H1 (cell line): ENCODE data around the gene SMARCB1. TPM values are rescaled to one million over a fixed set of nuclear protein-coding genes. Genes with fewer than 3 reads are reported as not detected.

ENCODE experiments used
- CTCF ChIA-PET: fragments of 300-600 bp; sonication (Branson Sonifier 250); formaldehyde crosslinking; loops from one replicate; lab custom pipeline; 2021; ENCODE audit not compliant: partially characterized antibody; lab: Charles Lee
- POLR2A ChIA-PET: fragments of 300-600 bp; sonication (Branson Sonifier 250); formaldehyde crosslinking; loops from one replicate; lab custom pipeline; 2021; ENCODE audit warnings: inconsistent platforms; ENCODE audit not compliant: partially characterized antibody; lab: Charles Lee
- DNase-seq, 2 experiments: peaks; one replicate each; pipeline versions ENCODE4 v3.0.0 to v3.0.0-alpha.2; 2010 to 2022; ENCODE audit warnings: low spot score in 2 of 2, low read depth in 1 of 2, mixed read lengths in 1 of 2
- FAIRE-seq: peaks from 2 replicates; lab custom pipeline; 2011; peaks lifted over from hg19 to GRCh38; lab: Jason Lieb, UNC
- H2AFZ ChIP-seq: 2 replicates; pipeline ENCODE4 v1.8.1; 2012; ENCODE audit warnings: low read length, inconsistent platforms
- H2AK5ac ChIP-seq: 2 replicates; pipeline ENCODE4 v1.6.1; 2013; ENCODE audit warnings: low read depth, low read length
- H2BK120ac ChIP-seq: replicated peaks from 2 replicates; pipeline ENCODE3; 2013; ENCODE audit warnings: low read depth, low read length, inconsistent platforms
- H2BK12ac ChIP-seq: 2 replicates; pipeline ENCODE4 v1.6.1; 2013; ENCODE audit warnings: low read depth, low read length
- H2BK15ac ChIP-seq: 2 replicates; pipeline ENCODE4 v1.6.1; 2013; ENCODE audit warnings: low read length
- H2BK20ac ChIP-seq: 2 replicates; pipeline ENCODE4 v1.6.1; 2013; ENCODE audit warnings: low read length
- H2BK5ac ChIP-seq: 2 replicates; pipeline ENCODE4 v1.6.1; 2013; ENCODE audit warnings: low read depth, low read length
- H3K14ac ChIP-seq: 2 replicates; pipeline ENCODE4 v1.6.1; 2013; ENCODE audit warnings: inconsistent platforms; ENCODE audit not compliant: insufficient read length
- H3K18ac ChIP-seq: 2 replicates; pipeline ENCODE4 v1.6.1; 2013; ENCODE audit warnings: low read length; ENCODE audit errors: extremely low read depth
- H3K23ac ChIP-seq: 2 replicates; pipeline ENCODE4 v1.6.1; 2013; ENCODE audit warnings: inconsistent platforms; ENCODE audit not compliant: insufficient read length
- H3K23me2 ChIP-seq: 2 replicates; pipeline ENCODE4 v1.6.1; 2013; ENCODE audit warnings: low read depth, low read length
- H3K27ac ChIP-seq: 2 replicates; pipeline ENCODE4 v1.6.1; 2011; ENCODE audit warnings: low read depth, low read length, inconsistent platforms
- H3K27me3 ChIP-seq, 4 experiments: replicated peaks in 1 of 4; 1 replicate in 1 of 4; 2 replicates in 3 of 4; pipeline versions ENCODE4 v1.6.1 to v1.8.1; 2011 to 2013; ENCODE audit warnings: low read length in 3 of 4, mild to moderate bottlenecking in 3 of 4, inconsistent platforms in 2 of 4, mixed read lengths in 2 of 4, moderate library complexity in 1 of 4; ENCODE audit not compliant: control insufficient read depth in 3 of 4, insufficient read depth in 3 of 4; ENCODE audit errors: extremely low read depth in 1 of 4
- H3K36me3 ChIP-seq, 4 experiments: 2 replicates each; pipeline versions ENCODE4 v1.6.1 to v1.8.1; 2011 to 2013; ENCODE audit warnings: mild to moderate bottlenecking in 4 of 4, low read length in 3 of 4, moderate library complexity in 2 of 4, control low read depth in 1 of 4, inconsistent platforms in 1 of 4; ENCODE audit not compliant: insufficient read depth in 4 of 4, control insufficient read depth in 2 of 4
- H3K4ac ChIP-seq: replicated peaks from 2 replicates; pipeline ENCODE3; 2013; ENCODE audit warnings: low read length, low read depth, mixed read lengths, inconsistent platforms; ENCODE audit not compliant: insufficient read length
- H3K4me1 ChIP-seq, 4 experiments: replicated peaks in 1 of 4; 1 replicate in 1 of 4; 2 replicates in 3 of 4; pipeline versions ENCODE4 v1.6.1 to v1.8.1; 2011 to 2013; ENCODE audit warnings: low read length in 3 of 4, inconsistent platforms in 2 of 4, mixed read lengths in 1 of 4; ENCODE audit not compliant: insufficient read depth in 4 of 4, control insufficient read depth in 3 of 4
- H3K4me2 ChIP-seq, 2 experiments: 2 replicates each; pipeline versions ENCODE4 v1.6.1 to v1.8.1; 2011 to 2013; ENCODE audit warnings: low read depth in 2 of 2, low read length in 2 of 2, control low read depth in 1 of 2, inconsistent platforms in 1 of 2, mild to moderate bottlenecking in 1 of 2; ENCODE audit not compliant: insufficient read depth in 1 of 2
- H3K4me3 ChIP-seq, 4 experiments: fragments of 200-600, 300-600 bp in 1 of 4; sonication (generic), shearing (Covaris generic), sonication (Bioruptor Twin) in 1 of 4; 2 replicates each; pipeline versions ENCODE4 v1.5.1 to v1.8.1; 2011 to 2016; ENCODE audit warnings: low read length in 4 of 4, low read depth in 3 of 4, control low read depth in 2 of 4, inconsistent platforms in 2 of 4, mild to moderate bottlenecking in 2 of 4, mixed read lengths in 1 of 4, moderate library complexity in 1 of 4; ENCODE audit not compliant: insufficient read depth in 2 of 4; ENCODE audit errors: extremely low read depth in 1 of 4
- H3K56ac ChIP-seq: replicated peaks from 2 replicates; pipeline ENCODE3; 2013; ENCODE audit warnings: low read depth, mild to moderate bottlenecking, mixed read lengths, low read length, inconsistent platforms; ENCODE audit not compliant: insufficient read length
- H3K79me1 ChIP-seq: 2 replicates; pipeline ENCODE4 v1.6.1; 2013; ENCODE audit warnings: low read depth, low read length, control low read depth
- H3K79me2 ChIP-seq, 2 experiments: 2 replicates each; pipeline versions ENCODE4 v1.6.1 to v1.8.1; 2012 to 2013; ENCODE audit warnings: low read length in 2 of 2, mild to moderate bottlenecking in 2 of 2, inconsistent platforms in 1 of 2; ENCODE audit not compliant: insufficient read depth in 2 of 2, control insufficient read depth in 1 of 2
- H3K9ac ChIP-seq, 4 experiments: replicated peaks in 1 of 4; 1 replicate in 1 of 4; 2 replicates in 3 of 4; pipeline versions ENCODE4 v1.6.1 to v1.8.1; 2011 to 2013; ENCODE audit warnings: low read depth in 3 of 4, low read length in 3 of 4, control low read depth in 2 of 4, mild to moderate bottlenecking in 2 of 4, moderate library complexity in 2 of 4, inconsistent platforms in 1 of 4; ENCODE audit errors: extremely low read depth in 1 of 4
- H3K9me3 ChIP-seq, 2 experiments: 2 replicates each; pipeline versions ENCODE4 v1.6.1 to v1.8.1; 2012 to 2013; ENCODE audit warnings: mild to moderate bottlenecking in 2 of 2, moderate library complexity in 2 of 2, control low read depth in 1 of 2, inconsistent platforms in 1 of 2, low read depth in 1 of 2, low read length in 1 of 2, mixed read lengths in 1 of 2; ENCODE audit not compliant: insufficient read depth in 2 of 2
- H4K20me1 ChIP-seq, 2 experiments: replicated peaks in 1 of 2; 2 replicates each; pipeline versions ENCODE3 to v1.8.1; 2011 to 2013; ENCODE audit warnings: inconsistent platforms in 2 of 2, low read length in 2 of 2, mild to moderate bottlenecking in 1 of 2; ENCODE audit not compliant: insufficient read depth in 2 of 2, control insufficient read depth in 1 of 2
- H4K5ac ChIP-seq: 2 replicates; pipeline ENCODE4 v1.6.1; 2013; ENCODE audit warnings: low read length, low read depth, mixed read lengths, inconsistent platforms; ENCODE audit not compliant: insufficient read length
- H4K8ac ChIP-seq: 2 replicates; pipeline ENCODE4 v1.8.0; 2013; ENCODE audit warnings: mild to moderate bottlenecking, moderate library complexity, low read length, inconsistent platforms; ENCODE audit not compliant: insufficient read depth; ENCODE audit errors: extremely low read depth
- H4K91ac ChIP-seq: replicated peaks from 2 replicates; pipeline ENCODE3; 2013; ENCODE audit warnings: low read length, mixed read lengths, inconsistent platforms; ENCODE audit not compliant: insufficient read length
- BACH1 ChIP-seq: IDR thresholded peaks from 2 replicates; pipeline ENCODE4 v1.6.1; 2012; ENCODE audit warnings: low read length, improper control_type of control experiment
- BRCA1 ChIP-seq: IDR thresholded peaks from 2 replicates; pipeline ENCODE4 v1.6.1; 2012; ENCODE audit warnings: low read depth, low read length, improper control_type of control experiment
- CBX5 ChIP-seq: fragments of 300-800, 300-1000 bp; sonication (generic); IDR thresholded peaks from 2 replicates; pipeline ENCODE4 v1.7.1; 2016; ENCODE audit warnings: antibody characterized with exemption, low read length, low read depth
- E2F6 ChIP-seq: IDR thresholded peaks from 2 replicates; pipeline ENCODE4 v1.6.1; 2012; ENCODE audit warnings: inconsistent platforms
- KDM5A ChIP-seq: fragments of 200-600 bp; IDR thresholded peaks from 2 replicates; pipeline ENCODE4 v1.7.1; 2012; ENCODE audit warnings: mild to moderate bottlenecking, low read length, inconsistent platforms, mixed read lengths
- MAFK ChIP-seq: IDR thresholded peaks from 2 replicates; pipeline ENCODE4 v1.6.1; 2012; ENCODE audit warnings: low read depth, mild to moderate bottlenecking, improper control_type of control experiment, low read length
- POU5F1 ChIP-seq: IDR thresholded peaks from 2 replicates; pipeline ENCODE4 v1.6.1; 2011; ENCODE audit warnings: low read depth, mild to moderate bottlenecking, low read length, moderate library complexity
- RFX5 ChIP-seq: IDR thresholded peaks from 2 replicates; pipeline ENCODE4 v1.6.1; 2011; ENCODE audit warnings: low read depth, low read length, improper control_type of control experiment, borderline replicate concordance
- SAP30 ChIP-seq: fragments of 300-600 bp; sonication (generic); IDR thresholded peaks from 2 replicates; pipeline ENCODE4 v1.7.1; 2012; ENCODE audit warnings: low read length, moderate library complexity, mild to moderate bottlenecking, inconsistent platforms; ENCODE audit not compliant: insufficient read depth, insufficient replicate concordance
- SIN3A ChIP-seq, 2 experiments: IDR thresholded peaks in 1 of 2; conservative IDR thresholded peaks in 1 of 2; 2 replicates each; pipeline ENCODE4 v1.6.1; 2011 to 2012; ENCODE audit warnings: low read length in 2 of 2, improper control_type of control experiment in 1 of 2, low read depth in 1 of 2, mild to moderate bottlenecking in 1 of 2
- TBP ChIP-seq: IDR thresholded peaks from 2 replicates; pipeline ENCODE4 v1.6.1; 2011; ENCODE audit warnings: low read depth, low read length, improper control_type of control experiment
- WGBS, 2 experiments: shearing (Covaris generic) in 1 of 2; methylation state at CpG; one replicate each; pipeline versions ENCODE4 v1.1.6 to v1.1.7; 2013 to 2015; ENCODE audit warnings: low lambda C conversion rate in 2 of 2, mixed read lengths in 2 of 2, inconsistent platforms in 1 of 2, low coverage in 1 of 2, missing lambda C conversion rate in 1 of 2; ENCODE audit not compliant: insufficient replicate concordance in 2 of 2, insufficient coverage in 1 of 2, insufficient read length in 1 of 2; ENCODE audit errors: extremely low coverage in 1 of 2, missing lambda C conversion rate in 1 of 2; 5-methylcytosine and 5-hydroxymethylcytosine counted together
- polyA plus RNA-seq, 7 experiments: library from polyadenylated mRNA; depleted of rRNA in 3 of 7; stranded (reverse) in 5 of 7; unstranded in 2 of 7; fragments of >200 nt in 5 of 7; fragments of 200-250 nt in 2 of 7; gene quantifications; 1 replicate in 5 of 7; 2 replicates in 1 of 7; 4 replicates in 1 of 7; pipeline versions ENCODE4 v1.2.1 to v1.2.3, GENCODE V29; 2011 to 2013; ENCODE audit warnings: missing spikeins in 2 of 7, mixed read lengths in 2 of 7
- total RNA-seq: library from RNA; stranded (reverse); fragmentation: NEBNext Ultra II Directional; extraction: Animal tissue kit (Norgen Biotek cat#: 25700); gene quantifications from 2 replicates; pipeline ENCODE4 v1.2.1, GENCODE V29; 2021

The SMARCB1 gene
- total and polyA plus RNA-seq, 2 of the 8 experiments (the other 6 are each of a cell fraction or from before 2014, with no cell fraction given): 116 to 145 TPM

GRCh38 chr22:23744001-23744400 lies 42.8 kb upstream of the SMARCB1 start:
- Histone ChIP-seq H3K9ac (no peak overlapping the region), H2BK120ac (no peak overlapping the region), H2AFZ (no peak overlapping the region), H3K79me1 (no peaks in the 10 kb centered on the region), H2BK15ac (no peak overlapping the region), H4K5ac (no peak overlapping the region), H3K27me3 (no peaks in the 10 kb centered on the region), H3K4ac (no peak overlapping the region), H3K9me3 (no peaks in the 10 kb centered on the region), H4K8ac (no peak overlapping the region), H3K79me2 (no peaks in the 10 kb centered on the region), H2BK12ac (no peak overlapping the region), H2BK5ac (no peak overlapping the region), H3K56ac (no peak overlapping the region), H3K14ac (no peak overlapping the region), H3K4me2 (no peak overlapping the region), H4K91ac (no peak overlapping the region), H3K36me3 (peaks cover 0 to 9% (median 2%) of the 10 kb centered on the region in 4 experiments; a peak in 3 of 8 replicates), H2AK5ac (no peak overlapping the region), H3K4me3 (no peak overlapping the region), H3K23me2 (no peaks in the 10 kb centered on the region), H3K27ac (no peak overlapping the region), H4K20me1 (peaks cover 0 to 5% of the 10 kb centered on the region in 2 experiments), H2BK20ac (no peak overlapping the region), H3K4me1 (no peaks in the 10 kb centered on the region), H3K18ac (no peak overlapping the region), H3K23ac (no peak overlapping the region)
- 85% methylated on average over 13 of the region's 13 CpGs; no CpG with 5 or more reads in 1 of the 2 experiments for WGBS, 2 experiments
- ChIA-PET POLR2A (interaction anchor here (1.2 kb wide), 1 partner anchor 27 kb away, joined by 3 read pairs; no protein-coding TSS in a partner anchor), CTCF (interaction anchor here (0.6 to 1.4 kb wide), 7 partner anchors 13 to 1837 kb away, joined by 3 to 4 read pairs (median 3); no protein-coding TSS in a partner anchor)
- TF ChIP-seq POU5F1 (no peak), BRCA1 (no peak), E2F6 (no peak), CBX5 (no peak), MAFK (no peak), SIN3A (conservative IDR thresholded peaks at IDR 0.05 in 1 of 2, IDR thresholded peaks at IDR 0.05 in 1 of 2; ENCODE audit: low read depth in 1 of 2, low read length in 2 of 2) (no peak), TBP (no peak), RFX5 (no peak), SAP30 (no peak), BACH1 (no peak), KDM5A (no peak)
- no peak for DNase-seq
- no peak for FAIRE-seq
